Measurements from ENCODE around the gene ARID1A.

DNA sequence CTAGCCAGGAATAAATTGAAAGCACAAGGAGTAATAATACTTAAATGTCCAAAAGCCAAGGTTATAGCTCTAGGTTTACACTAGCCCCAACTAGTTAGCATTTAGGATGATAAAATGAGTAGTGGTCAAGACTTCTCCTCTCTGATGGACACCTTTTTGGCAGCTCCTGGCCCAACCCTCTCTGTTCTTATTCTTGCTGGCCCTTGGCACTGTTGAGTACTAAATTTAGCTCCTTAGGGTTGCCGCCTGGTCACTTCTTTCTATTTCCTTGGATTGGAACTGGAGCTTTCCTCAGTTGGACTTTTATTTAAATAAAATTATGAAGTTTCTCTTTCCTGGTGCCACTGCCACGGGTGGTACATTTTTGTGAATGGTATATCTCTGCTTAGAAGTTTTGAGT, 28.3 kb downstream of the ARID1A start:
- TF ChIP-seq, protein P1, sequence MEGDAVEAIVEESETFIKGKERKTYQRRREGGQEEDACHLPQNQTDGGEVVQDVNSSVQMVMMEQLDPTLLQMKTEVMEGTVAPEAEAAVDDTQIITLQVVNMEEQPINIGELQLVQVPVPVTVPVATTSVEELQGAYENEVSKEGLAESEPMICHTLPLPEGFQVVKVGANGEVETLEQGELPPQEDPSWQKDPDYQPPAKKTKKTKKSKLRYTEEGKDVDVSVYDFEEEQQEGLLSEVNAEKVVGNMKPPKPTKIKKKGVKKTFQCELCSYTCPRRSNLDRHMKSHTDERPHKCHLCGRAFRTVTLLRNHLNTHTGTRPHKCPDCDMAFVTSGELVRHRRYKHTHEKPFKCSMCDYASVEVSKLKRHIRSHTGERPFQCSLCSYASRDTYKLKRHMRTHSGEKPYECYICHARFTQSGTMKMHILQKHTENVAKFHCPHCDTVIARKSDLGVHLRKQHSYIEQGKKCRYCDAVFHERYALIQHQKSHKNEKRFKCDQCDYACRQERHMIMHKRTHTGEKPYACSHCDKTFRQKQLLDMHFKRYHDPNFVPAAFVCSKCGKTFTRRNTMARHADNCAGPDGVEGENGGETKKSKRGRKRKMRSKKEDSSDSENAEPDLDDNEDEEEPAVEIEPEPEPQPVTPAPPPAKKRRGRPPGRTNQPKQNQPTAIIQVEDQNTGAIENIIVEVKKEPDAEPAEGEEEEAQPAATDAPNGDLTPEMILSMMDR (IDR thresholded peaks at IDR 0.05) = no peak
- no peak for TF ChIP-seq POLR2A (IDR thresholded peaks at IDR 0.05)
